Neural progenitor cell (in vitro differentiated cells): ENCODE data around the gene MGMT.

Experiments used
- CTCF ChIP-seq: fragments of 200-600 bp; sonication (generic); IDR thresholded peaks from 2 replicates; pipeline ENCODE4 v1.5.1; 2017; ENCODE audit warnings: antibody characterized with exemption, mild to moderate bottlenecking
- EZH2 ChIP-seq: fragments of 200-600 bp; sonication (generic); IDR thresholded peaks from 2 replicates; pipeline ENCODE4 v1.6.1; 2017; ENCODE audit warnings: antibody characterized with exemption, mild to moderate bottlenecking, moderate library complexity

- TF ChIP-seq CTCF (no peak), EZH2 (no peak)
Observed at GRCh38 chr10:129580901-129581300, 113.9 kb downstream of the MGMT start.
